A549 treated with ZK216348 at 1 μM for 4 hours (cell line): Measurements from ENCODE around the gene NCAPD2. TPM values are rescaled to one million over a fixed set of nuclear protein-coding genes. Genes with fewer than 3 reads are reported as not detected.

ENCODE experiments used
- total RNA-seq: library from RNA; stranded (reverse); fragments of 200-300 nt; extraction: Qiagen RNA extraction; gene quantifications from 5 replicates; pipeline ENCODE4 v1.2.3, GENCODE V29; 2022; ENCODE audit warnings: low read depth

NCAPD2 gene, protein sequence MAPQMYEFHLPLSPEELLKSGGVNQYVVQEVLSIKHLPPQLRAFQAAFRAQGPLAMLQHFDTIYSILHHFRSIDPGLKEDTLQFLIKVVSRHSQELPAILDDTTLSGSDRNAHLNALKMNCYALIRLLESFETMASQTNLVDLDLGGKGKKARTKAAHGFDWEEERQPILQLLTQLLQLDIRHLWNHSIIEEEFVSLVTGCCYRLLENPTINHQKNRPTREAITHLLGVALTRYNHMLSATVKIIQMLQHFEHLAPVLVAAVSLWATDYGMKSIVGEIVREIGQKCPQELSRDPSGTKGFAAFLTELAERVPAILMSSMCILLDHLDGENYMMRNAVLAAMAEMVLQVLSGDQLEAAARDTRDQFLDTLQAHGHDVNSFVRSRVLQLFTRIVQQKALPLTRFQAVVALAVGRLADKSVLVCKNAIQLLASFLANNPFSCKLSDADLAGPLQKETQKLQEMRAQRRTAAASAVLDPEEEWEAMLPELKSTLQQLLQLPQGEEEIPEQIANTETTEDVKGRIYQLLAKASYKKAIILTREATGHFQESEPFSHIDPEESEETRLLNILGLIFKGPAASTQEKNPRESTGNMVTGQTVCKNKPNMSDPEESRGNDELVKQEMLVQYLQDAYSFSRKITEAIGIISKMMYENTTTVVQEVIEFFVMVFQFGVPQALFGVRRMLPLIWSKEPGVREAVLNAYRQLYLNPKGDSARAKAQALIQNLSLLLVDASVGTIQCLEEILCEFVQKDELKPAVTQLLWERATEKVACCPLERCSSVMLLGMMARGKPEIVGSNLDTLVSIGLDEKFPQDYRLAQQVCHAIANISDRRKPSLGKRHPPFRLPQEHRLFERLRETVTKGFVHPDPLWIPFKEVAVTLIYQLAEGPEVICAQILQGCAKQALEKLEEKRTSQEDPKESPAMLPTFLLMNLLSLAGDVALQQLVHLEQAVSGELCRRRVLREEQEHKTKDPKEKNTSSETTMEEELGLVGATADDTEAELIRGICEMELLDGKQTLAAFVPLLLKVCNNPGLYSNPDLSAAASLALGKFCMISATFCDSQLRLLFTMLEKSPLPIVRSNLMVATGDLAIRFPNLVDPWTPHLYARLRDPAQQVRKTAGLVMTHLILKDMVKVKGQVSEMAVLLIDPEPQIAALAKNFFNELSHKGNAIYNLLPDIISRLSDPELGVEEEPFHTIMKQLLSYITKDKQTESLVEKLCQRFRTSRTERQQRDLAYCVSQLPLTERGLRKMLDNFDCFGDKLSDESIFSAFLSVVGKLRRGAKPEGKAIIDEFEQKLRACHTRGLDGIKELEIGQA (N-terminal part only)
- total RNA-seq, result 52.1 to 69.4 TPM (median 63.1 TPM) in 5 replicates

GRCh38 chr12:6493497-6494257 is at the start of gene NCAPD2:
TSS of gene NCAPD2 (plus strand) at chr12:6494102. CDS start at chr12:6495099, 997 bp downstream.

DNA sequence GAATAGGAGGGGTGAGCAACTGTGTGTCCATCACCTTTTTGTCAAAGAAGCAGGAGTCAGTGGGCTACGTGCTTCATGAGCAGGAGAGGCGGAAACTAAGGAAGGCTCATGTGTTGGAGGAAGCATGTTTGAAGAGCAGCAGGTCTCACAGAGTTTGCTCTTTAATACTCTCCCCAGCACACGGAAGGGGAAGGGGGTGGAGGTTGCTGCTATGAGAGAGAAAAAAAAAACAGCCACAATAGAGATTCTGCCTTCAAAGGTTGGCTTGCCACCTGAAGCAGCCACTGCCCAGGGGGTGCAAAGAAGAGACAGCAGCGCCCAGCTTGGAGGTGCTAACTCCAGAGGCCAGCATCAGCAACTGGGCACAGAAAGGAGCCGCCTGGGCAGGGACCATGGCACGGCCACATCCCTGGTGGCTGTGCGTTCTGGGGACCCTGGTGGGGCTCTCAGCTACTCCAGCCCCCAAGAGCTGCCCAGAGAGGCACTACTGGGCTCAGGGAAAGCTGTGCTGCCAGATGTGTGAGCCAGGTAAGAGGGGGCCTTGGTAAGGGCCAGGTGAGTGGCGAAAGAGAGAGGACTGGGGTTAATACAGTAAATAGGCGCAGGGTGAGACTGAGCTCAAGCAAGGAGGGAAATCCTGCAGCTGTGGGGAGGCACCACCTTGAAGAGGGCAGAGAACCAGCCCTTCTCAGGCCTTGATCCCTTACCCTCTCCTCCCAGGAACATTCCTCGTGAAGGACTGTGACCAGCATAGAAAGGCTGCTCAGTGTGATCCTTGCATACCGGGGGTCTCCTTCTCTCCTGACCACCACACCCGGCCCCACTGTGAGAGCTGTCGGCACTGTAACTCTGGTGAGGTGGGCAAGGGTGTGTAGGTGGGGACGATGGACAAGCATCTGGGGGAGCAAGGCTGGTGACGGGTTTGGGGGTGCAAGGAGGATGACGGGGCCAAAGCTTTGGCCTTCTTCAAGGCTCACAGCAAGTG is 48.9 kb upstream of the NCAPD2 start, which contains the start of gene CD27:
CD27 (plus strand) TSS at position 252 of the 985 bp plus-strand sequence; CDS start at position 393, 141 bp downstream.

DNA sequence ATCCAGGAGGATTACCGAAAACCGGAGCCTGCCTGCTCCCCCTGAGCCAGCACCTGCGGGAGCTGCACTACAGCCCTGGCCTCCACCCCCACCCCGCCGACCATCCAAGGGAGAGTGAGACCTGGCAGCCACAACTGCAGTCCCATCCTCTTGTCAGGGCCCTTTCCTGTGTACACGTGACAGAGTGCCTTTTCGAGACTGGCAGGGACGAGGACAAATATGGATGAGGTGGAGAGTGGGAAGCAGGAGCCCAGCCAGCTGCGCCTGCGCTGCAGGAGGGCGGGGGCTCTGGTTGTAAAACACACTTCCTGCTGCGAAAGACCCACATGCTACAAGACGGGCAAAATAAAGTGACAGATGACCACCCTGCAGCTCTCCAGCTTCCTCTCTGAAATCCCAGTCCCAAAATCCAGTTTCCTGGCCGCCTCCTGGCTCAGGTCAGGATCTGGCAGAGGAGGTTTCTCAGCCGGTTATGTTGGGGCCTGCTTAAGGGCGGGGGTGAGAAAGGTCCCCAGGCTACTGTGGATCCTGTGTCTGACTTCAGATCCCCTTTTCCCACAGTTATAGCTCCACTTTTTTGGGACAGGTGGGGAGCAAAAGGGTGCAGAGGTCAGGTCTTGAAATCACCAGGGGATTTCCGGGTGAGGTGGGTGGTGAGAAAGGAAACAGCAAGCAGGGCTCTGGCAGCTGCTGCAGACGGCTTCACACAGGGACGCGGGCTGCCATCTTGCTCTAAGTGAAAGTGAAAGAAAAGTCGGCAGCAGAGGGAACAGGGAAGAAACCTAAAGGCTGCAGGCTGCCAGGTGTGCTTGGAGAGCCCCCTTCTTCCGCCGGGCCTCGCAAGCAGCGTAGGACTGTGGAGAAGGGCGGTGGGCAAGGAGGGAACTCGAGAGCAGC is 42.3 kb upstream of the NCAPD2 start, which contains the start of gene TAPBPL:
TAPBPL (plus strand) TSS at position 695 of the 897 bp plus-strand sequence. CDS start 207 bp downstream, outside the sequence.

GRCh38 chr12:6470375-6471163 is 23.3 kb upstream of the NCAPD2 start, which contains the start of gene VAMP1:
TSS of gene VAMP1 (minus strand) at chr12:6470677. CDS start at chr12:6470531, 146 bp downstream.

GRCh38 chr12:6492838-6493496 is 935 bp upstream of the NCAPD2 start, which contains the start of gene MRPL51:
TSS of gene MRPL51 (minus strand) at chr12:6493262. CDS start at chr12:6493136, 126 bp downstream.

GRCh38 chr12:6533923-6534694 is 40.2 kb downstream of the NCAPD2 start, which contains the start of gene GAPDH:
TSS of gene GAPDH (plus strand) at chr12:6534517. CDS start at chr12:6534833, 316 bp downstream.

Other genes starting within 250 kb of the NCAPD2 start
- 0.20 to 0.50 TPM (median 0.39 TPM) in 4 of 5 replicates, not detected in the other for gene PLEKHG6, start 183.4 kb upstream of the NCAPD2 start, total RNA-seq
- gene TNFRSF1A, start 152.0 kb upstream of the NCAPD2 start, total RNA-seq, result 398 to 545 TPM (median 486 TPM) in 5 replicates
- 12.4 to 24.3 TPM (median 21.4 TPM) in 5 replicates for gene SCNN1A, start 118.5 kb upstream of the NCAPD2 start, total RNA-seq
- 154 to 248 TPM (median 229 TPM) in 5 replicates for gene LTBR, start 109.9 kb upstream of the NCAPD2 start, total RNA-seq
- not detected in 5 replicates for gene CD27, start 49.1 kb upstream of the NCAPD2 start, total RNA-seq
- gene TAPBPL, start 42.1 kb upstream of the NCAPD2 start, total RNA-seq, result 2.4 to 3.8 TPM (median 3.7 TPM) in 5 replicates
- gene VAMP1, start 23.4 kb upstream of the NCAPD2 start, total RNA-seq, result 9.0 to 12.6 TPM (median 12.2 TPM) in 5 replicates
- 267 to 374 TPM (median 329 TPM) in 5 replicates for gene MRPL51, start 840 bp upstream of the NCAPD2 start, total RNA-seq
- gene GAPDH, start 40.4 kb downstream of the NCAPD2 start, total RNA-seq, result 5,971 to 9,033 TPM (median 8,788 TPM) in 5 replicates
- 1.6 to 2.5 TPM (median 2.2 TPM) in 5 replicates for gene IFFO1, start 61.9 kb downstream of the NCAPD2 start, total RNA-seq
- 89.7 to 116 TPM (median 103 TPM) in 5 replicates for gene NOP2, start 74.2 kb downstream of the NCAPD2 start, total RNA-seq
- gene CHD4, start 113.3 kb downstream of the NCAPD2 start, total RNA-seq, result 60.1 to 82.5 TPM (median 69.6 TPM) in 5 replicates
- 0.42 to 1.1 TPM (median 0.76 TPM) in 5 replicates for gene LPAR5, start 141.9 kb downstream of the NCAPD2 start, total RNA-seq
- gene ACRBP, start 153.3 kb downstream of the NCAPD2 start, total RNA-seq, result 0.29 to 0.48 TPM (median 0.38 TPM) in 4 of 5 replicates, not detected in the other
- 11.3 to 18.6 TPM (median 14.4 TPM) in 5 replicates for gene ING4, start 169.0 kb downstream of the NCAPD2 start, total RNA-seq
- 49.6 to 66.0 TPM (median 62.9 TPM) in 5 replicates for gene ZNF384, start 195.3 kb downstream of the NCAPD2 start, total RNA-seq
- gene PIANP, start 206.7 kb downstream of the NCAPD2 start, total RNA-seq, result 0.68 to 1.3 TPM (median 0.97 TPM) in 5 replicates
- 46.4 to 60.7 TPM (median 58.3 TPM) in 5 replicates for gene COPS7A, start 229.9 kb downstream of the NCAPD2 start, total RNA-seq